HG02623 (cell line): ENCODE data around the gene IL10RB.
A peak's percentile ranks its signal among the peaks of the same experiment; 100 is the strongest.

Experiments used
- ATAC-seq: cut with Tn5 transposase; IDR thresholded peaks from one replicate; pipeline ENCODE4 v1.9.1; 2021; ENCODE audit warnings: moderate library complexity; ENCODE audit not compliant: unreplicated experiment

The IL10RB gene

DNA sequence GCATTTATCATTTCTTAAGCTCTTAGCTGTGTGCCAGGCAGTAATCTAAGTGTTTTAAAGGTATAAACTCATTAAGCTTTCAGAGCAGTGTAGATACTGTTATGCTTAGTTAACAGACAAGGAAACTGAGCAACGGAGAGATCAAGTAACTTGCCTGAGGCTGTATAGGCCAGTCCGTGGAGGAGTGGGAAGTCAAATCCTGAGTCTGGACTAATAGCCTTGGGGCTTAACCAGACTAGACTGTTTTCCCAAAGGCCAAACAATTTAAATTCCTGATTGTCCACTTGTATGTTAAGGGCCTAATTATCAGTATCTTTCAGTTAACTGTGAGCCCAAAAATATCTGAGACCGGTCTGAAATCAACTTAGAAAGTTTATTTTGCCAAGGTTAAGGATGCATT is 61.2 kb downstream of the IL10RB start:
- ATAC-seq = no peak

GRCh38 chr21:33327792-33328433 is 61.7 kb downstream of the IL10RB start:
- no peak for ATAC-seq

GRCh38 chr21:33330726-33331125 is 64.6 kb downstream of the IL10RB start:
- no peak for ATAC-seq

DNA sequence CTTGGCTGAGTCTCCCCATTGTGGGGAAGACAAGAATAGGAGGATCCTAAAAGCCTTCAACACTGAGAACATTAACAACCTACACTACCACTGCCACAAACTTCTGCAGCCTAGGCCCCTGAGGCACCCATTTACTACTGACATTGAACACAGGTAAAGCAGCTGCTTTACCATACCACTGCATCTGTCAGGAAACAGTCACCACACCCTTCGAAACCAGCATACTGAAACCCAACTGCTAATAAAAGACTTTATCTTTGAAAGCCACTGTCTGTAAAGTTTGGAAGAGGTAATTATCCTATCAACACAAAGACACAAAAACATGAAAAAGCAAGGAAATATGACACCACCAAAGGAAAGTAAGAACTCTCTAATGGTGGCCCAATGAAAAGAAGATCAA is 66.0 kb downstream of the IL10RB start:
- peak; percentile 71 for ATAC-seq

GRCh38 chr21:33334191-33334590 is 68.0 kb downstream of the IL10RB start:
- no peak for ATAC-seq

DNA sequence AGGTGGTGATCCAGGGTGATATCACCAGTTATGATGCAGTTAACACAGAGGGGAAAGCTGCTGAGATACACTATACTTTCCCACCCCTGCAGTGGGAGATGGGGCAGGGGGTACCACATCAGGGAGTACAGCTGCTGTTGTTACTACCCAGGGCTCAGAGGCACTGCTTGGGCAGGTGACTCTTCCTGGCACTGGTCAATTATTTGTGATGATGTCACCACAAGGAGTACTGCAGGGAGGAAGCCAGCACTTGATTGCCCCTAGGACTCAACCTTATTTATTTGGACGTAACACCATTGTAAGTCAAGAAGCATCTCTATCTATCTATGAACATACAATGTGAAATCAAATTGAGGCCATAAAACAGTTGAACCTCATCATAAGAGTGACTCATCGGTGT is 68.7 kb downstream of the IL10RB start:
- no peak for ATAC-seq

GRCh38 chr21:33339135-33339534 is 73.0 kb downstream of the IL10RB start:
- ATAC-seq = no peak

DNA sequence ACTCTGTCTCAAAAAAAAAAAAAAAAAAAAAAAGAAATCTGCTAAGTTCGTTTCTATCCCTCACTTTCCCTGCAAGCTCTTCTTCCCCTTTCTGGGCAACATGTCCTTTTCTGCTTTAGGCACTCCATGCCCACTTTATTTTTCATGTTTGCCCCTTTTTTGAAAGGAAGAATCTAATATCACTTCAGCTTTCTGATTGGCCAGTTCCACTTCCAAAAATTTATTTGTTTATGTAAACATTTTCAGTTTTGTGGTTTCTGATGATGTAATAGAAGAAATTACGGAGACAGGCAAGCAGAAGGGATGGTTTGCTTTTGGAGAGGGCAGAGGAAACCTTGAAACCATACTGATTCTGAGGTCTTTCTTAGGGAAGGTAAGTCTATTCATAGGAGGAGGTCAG is 73.8 kb downstream of the IL10RB start:
- ATAC-seq = no peak

DNA sequence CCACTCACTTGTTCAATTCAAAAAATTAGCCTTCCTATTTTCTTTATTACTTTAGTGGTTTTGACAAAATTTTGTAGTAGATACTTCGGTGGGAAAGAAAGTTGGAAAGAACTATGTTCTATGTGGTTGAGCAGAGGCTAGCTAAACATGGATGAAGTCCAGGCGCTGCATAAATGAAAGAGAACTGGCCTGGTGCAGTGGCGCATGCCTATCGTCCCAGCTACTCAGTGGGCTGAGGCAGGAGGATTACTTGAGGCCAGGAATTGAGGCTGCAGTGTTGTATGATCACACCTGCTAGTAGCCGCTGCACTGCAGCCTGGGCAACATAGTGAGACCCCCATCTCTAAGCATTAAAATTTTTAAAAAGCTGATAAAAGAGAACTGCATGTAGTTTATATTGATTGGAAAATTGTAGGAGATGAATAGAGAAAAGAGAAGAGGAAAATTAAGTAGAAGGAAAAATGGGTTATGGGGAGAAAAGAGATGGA is 79.6 kb downstream of the IL10RB start:
- ATAC-seq = no peak
